Measurements from ENCODE around the gene FGF1. TPM values are rescaled to one million over a fixed set of nuclear protein-coding genes. Genes with fewer than 3 reads are reported as not detected.

Gene FGF1
- total RNA-seq, 3 donors from 2014 or later: not detected

GRCh38 chr5:142552107-142552506, 133.8 kb downstream of the FGF1 start:
- H3K4me3 Mint-ChIP-seq: no peak overlapping the region

DNA sequence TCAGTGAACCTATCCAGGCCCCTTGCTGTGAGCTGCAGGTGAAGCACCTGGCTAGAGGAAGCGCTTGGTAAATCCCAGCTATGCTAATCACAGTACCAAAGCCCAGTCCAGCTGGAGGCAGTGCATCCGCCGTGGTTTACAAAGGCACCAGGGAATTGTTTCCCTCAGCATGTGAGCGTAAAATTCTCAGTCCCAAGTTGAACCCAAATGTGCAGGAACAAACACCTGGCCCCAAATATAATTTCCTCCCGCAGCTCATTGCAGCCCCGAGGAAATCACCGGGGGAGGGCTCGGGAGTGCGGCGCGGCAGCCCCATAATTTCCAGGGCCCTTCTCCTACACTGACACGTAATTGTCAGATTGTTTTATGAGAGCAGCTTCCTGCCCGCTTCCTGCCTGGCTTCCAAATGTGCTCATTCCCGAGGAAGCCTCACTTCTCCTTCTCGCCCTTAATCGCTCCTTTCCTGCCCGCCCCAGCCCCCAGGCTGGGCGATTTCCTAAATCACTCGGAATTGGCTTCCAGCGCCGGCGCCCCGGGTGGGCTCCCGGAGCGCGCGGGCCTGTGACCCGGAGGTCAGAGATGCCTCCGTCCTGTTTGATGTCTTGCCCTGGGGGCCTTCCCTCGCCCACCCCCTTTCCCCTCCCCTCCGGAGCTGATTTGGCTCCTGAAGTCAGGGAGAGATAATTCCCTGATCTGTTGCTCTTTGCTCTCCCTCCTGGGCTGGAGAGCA, 134.4 kb downstream of the FGF1 start:
- no peak overlapping the region for H3K4me3 Mint-ChIP-seq
- no peak for ATAC-seq
- no peaks in the 10 kb centered on the region for H3K36me3 Mint-ChIP-seq (ENCODE audit: insufficient read depth)
- no peak for DNase-seq
- peaks cover 26% of the 10 kb centered on the region for H3K27me3 Mint-ChIP-seq (ENCODE audit: low read depth)
- no peaks in the 10 kb centered on the region for H3K9me3 Mint-ChIP-seq
- peaks cover 8% of the 10 kb centered on the region for H3K4me1 Mint-ChIP-seq (ENCODE audit: low read depth)

More at GRCh38 chr5:142552107-142552506, 133.8 kb downstream of the FGF1 start:
- peaks cover 8% of the 10 kb centered on the region for H3K4me1 Mint-ChIP-seq (ENCODE audit: low read depth)
- H3K27me3 Mint-ChIP-seq (ENCODE audit: low read depth): peaks cover 26% of the 10 kb centered on the region
- H3K36me3 Mint-ChIP-seq (ENCODE audit: insufficient read depth): no peaks in the 10 kb centered on the region
- DNase-seq (no peak), ATAC-seq (no peak)
- no peaks in the 10 kb centered on the region for H3K9me3 Mint-ChIP-seq

GRCh38 chr5:142550471-142550870, 135.4 kb downstream of the FGF1 start:
- Mint-ChIP-seq H3K27me3 (ENCODE audit: low read depth) (peaks cover 26% of the 10 kb centered on the region), H3K4me3 (no peak overlapping the region), H3K4me1 (ENCODE audit: low read depth) (peaks cover 8% of the 10 kb centered on the region), H3K36me3 (ENCODE audit: insufficient read depth) (no peaks in the 10 kb centered on the region), H3K9me3 (no peaks in the 10 kb centered on the region)
- ATAC-seq: no peak
- DNase-seq: no peak

DNA sequence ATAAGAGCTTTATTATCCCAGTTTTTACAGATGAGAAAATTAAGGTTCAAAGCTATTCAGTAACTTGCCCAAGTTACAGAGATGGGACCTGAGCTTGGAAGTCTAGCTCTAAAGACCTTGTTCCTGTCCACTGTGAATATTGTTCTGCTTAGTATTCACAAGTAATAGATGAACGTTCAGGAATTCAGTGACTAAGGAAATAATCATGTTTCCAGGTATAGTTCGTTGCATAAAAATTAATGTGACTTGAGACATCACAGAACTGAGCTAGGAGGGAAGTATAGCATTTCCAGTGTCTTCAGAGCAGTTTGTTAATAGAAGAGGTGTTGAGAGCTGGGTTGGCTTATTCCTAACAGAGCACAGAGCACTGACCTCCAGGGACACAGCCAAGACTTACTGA, 136.1 kb downstream of the FGF1 start:
- Mint-ChIP-seq H3K4me1 (ENCODE audit: low read depth) (peaks cover 8% of the 10 kb centered on the region), H3K4me3 (no peak overlapping the region), H3K27me3 (ENCODE audit: low read depth) (peaks cover 26% of the 10 kb centered on the region), H3K36me3 (ENCODE audit: insufficient read depth) (no peaks in the 10 kb centered on the region), H3K9me3 (no peaks in the 10 kb centered on the region)
- no peak for ATAC-seq
- no peak for DNase-seq

DNA sequence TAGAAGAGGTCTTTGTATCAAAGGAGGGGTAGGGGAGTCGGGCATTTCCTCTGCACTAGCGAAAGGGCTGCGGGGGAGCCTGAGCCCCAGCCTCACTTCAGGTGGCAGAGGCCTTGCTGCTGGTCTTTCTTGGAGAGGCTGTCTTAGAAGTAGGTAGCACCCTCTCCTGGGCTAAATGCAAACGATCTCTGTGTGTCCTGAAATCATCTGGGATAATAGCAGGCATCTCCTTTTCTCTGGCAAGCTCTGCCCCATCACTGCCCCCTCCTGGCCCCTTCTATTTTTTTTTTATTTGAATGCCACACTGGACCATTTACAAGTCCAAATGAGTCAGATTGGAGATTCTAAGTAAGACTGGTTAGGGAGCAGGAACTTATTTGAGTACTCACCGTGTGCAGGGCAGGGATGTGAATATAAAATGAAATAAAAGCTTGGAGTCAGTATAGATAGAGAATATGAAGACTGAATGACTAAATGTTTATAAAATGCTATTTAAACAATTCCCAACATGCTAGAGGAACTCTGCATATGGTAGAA, 137.1 kb downstream of the FGF1 start:
- Mint-ChIP-seq H3K4me1 (ENCODE audit: low read depth) (peaks cover 8% of the 10 kb centered on the region), H3K36me3 (ENCODE audit: insufficient read depth) (no peaks in the 10 kb centered on the region), H3K4me3 (no peak overlapping the region), H3K9me3 (no peaks in the 10 kb centered on the region), H3K27me3 (ENCODE audit: low read depth) (peaks cover 23% of the 10 kb centered on the region)
- DNase-seq: peak; percentile 11
- ATAC-seq: peak; percentile 48 to 66

GRCh38 chr5:142547445-142548380, 138.2 kb downstream of the FGF1 start:
- H3K36me3 Mint-ChIP-seq (ENCODE audit: insufficient read depth): no peaks in the 10 kb centered on the region
- no peaks in the 10 kb centered on the region for H3K9me3 Mint-ChIP-seq
- H3K4me3 Mint-ChIP-seq: no peak overlapping the region
- no peak for DNase-seq
- H3K27me3 Mint-ChIP-seq (ENCODE audit: low read depth): peaks cover 21% of the 10 kb centered on the region
- peaks cover 8% of the 10 kb centered on the region for H3K4me1 Mint-ChIP-seq (ENCODE audit: low read depth)
- no peak for ATAC-seq

- Mint-ChIP-seq H3K9me3 (no peaks in the 10 kb centered on the region), H3K4me1 (ENCODE audit: low read depth) (peaks cover 7% of the 10 kb centered on the region), H3K27me3 (ENCODE audit: low read depth) (peaks cover 5% of the 10 kb centered on the region), H3K4me3 (no peak overlapping the region), H3K36me3 (ENCODE audit: insufficient read depth) (no peaks in the 10 kb centered on the region)
- DNase-seq (no peak), ATAC-seq (no peak)
Observed at GRCh38 chr5:142545650-142546322, 140.1 kb downstream of the FGF1 start.

DNA sequence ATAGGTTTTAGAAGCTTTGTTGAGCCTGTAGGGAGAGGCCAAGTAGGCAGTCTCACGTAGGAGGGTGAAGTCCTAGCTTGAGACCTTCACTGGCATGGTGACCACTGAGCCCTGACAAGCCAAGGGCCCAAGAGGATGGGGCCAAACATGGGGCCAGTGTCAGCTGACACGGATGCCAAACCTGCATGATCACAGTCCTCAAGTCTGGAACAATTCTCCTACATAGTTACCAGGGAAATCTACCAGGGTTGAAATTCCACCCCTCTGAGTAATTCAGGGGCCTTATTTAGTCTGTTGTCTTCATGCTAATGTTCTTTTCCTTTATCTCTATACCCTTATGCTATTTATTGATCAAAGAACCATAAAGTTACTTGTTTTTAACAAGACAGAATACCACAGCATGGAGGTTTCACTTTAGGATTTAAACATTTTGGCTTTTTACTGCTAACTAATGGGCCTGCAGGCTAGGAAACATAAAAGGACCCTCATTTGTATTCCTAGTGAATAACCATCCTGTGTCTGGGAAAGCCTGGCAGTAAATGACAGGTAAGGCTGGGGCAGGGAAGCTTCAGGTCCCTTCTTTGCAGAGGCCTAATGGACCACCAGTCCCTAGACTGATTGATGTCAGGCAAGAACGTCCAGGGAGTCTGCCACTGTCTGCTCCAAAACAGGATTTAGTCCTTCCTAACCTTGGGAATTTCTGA, 140.8 kb downstream of the FGF1 start:
- ATAC-seq (no peak), DNase-seq (no peak)
- Mint-ChIP-seq H3K4me3 (no peak overlapping the region), H3K27me3 (ENCODE audit: low read depth) (no peaks in the 10 kb centered on the region), H3K36me3 (ENCODE audit: insufficient read depth) (no peaks in the 10 kb centered on the region), H3K4me1 (ENCODE audit: low read depth) (peaks cover 7% of the 10 kb centered on the region), H3K9me3 (no peaks in the 10 kb centered on the region)

- ATAC-seq (no peak), DNase-seq (no peak)
- Mint-ChIP-seq H3K9me3 (no peaks in the 10 kb centered on the region), H3K27me3 (ENCODE audit: low read depth) (no peaks in the 10 kb centered on the region), H3K36me3 (ENCODE audit: insufficient read depth) (no peaks in the 10 kb centered on the region), H3K4me1 (ENCODE audit: low read depth) (peaks cover 4% of the 10 kb centered on the region), H3K4me3 (no peak overlapping the region)
Observed at GRCh38 chr5:142544071-142544753, 141.7 kb downstream of the FGF1 start.

DNA sequence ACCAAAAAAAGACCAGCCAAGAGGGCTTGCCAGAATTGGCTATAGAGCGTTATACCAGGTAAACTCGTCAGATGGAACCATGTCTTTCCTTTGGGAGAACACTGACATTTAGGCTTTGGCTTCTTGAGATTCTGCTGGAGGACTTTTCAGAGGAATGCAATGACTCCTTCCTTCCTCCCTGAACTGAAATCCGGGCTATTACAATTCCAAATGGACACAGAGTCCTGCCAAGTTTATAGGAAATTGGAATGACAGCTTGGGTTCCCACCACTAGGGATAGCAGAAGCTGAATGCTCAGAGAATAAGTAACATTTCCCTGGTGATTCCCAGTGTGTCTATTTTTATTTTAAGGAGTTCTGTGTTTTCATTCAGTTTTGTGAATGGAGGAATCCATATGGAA, 143.0 kb downstream of the FGF1 start:
- ATAC-seq: no peak
- Mint-ChIP-seq H3K4me1 (ENCODE audit: low read depth) (peaks cover 5% of the 10 kb centered on the region), H3K4me3 (no peak overlapping the region), H3K27me3 (ENCODE audit: low read depth) (no peaks in the 10 kb centered on the region), H3K36me3 (ENCODE audit: insufficient read depth) (no peaks in the 10 kb centered on the region), H3K9me3 (no peaks in the 10 kb centered on the region)
- DNase-seq: no peak

Other genes starting within 250 kb of the FGF1 start
- 10 to 100 TPM in 1 of 3 donors, 1 to 10 TPM in 2; 9.1 to 11.7 (median 9.7) TPM for gene ARHGAP26, start 84.3 kb upstream of the FGF1 start, total RNA-seq

Measured in activated T-cell treated with anti-CD3 and anti-CD28 coated beads, Interleukin-2, amount 50 U/mL, for 4 hours (primary cell).